SK-N-MC (cell line): Measurements from ENCODE around the gene ACAA2.

Experiments used
- EZH2 ChIP-seq: fragments of 200-600 bp; sonication (generic); IDR thresholded peaks from one replicate; pipeline ENCODE4 v1.6.1; 2017; ENCODE audit warnings: antibody characterized with exemption
- FOXP2 ChIP-seq: optimal IDR thresholded peaks from 2 replicates; pipeline ENCODE3; 2011; ENCODE audit warnings: mild to moderate bottlenecking, moderate library complexity; ENCODE audit not compliant: insufficient read depth; ENCODE audit errors: extremely low read length, control extremely low read depth
- POLR2AphosphoS5 ChIP-seq: IDR thresholded peaks from 2 replicates; pipeline ENCODE4 v1.6.1; 2012; ENCODE audit warnings: mild to moderate bottlenecking, low read depth, low read length, borderline replicate concordance

- TF ChIP-seq FOXP2 (no peak), EZH2 (no peak), POLR2AphosphoS5 (no peak)
Observed at GRCh38 chr18:49739275-49739674, 74.1 kb downstream of the ACAA2 start.
